ENCODE data around the gene SCG3. TPM values are rescaled to one million over a fixed set of nuclear protein-coding genes. Genes with fewer than 3 reads are reported as not detected.

The SCG3 gene
- total RNA-seq, 1 donor from 2014 or later = not detected

- peaks cover 49% of the 10 kb centered on the region for H3K27me3 Mint-ChIP-seq (ENCODE audit: low read depth)
- H3K4me3 Mint-ChIP-seq (ENCODE audit: unreplicated experiment) = no peak overlapping the region
- H3K27ac Mint-ChIP-seq (ENCODE audit: unreplicated experiment) = no peak overlapping the region
- DNase-seq (ENCODE audit: low spot score) = no peak
- no peaks in the 10 kb centered on the region for H3K4me1 Mint-ChIP-seq (ENCODE audit: low read depth)
- H3K9me3 Mint-ChIP-seq (ENCODE audit: low read depth) = no peaks in the 10 kb centered on the region
- H3K36me3 Mint-ChIP-seq (ENCODE audit: low read depth) = no peaks in the 10 kb centered on the region
- TF ChIP-seq, protein P1, sequence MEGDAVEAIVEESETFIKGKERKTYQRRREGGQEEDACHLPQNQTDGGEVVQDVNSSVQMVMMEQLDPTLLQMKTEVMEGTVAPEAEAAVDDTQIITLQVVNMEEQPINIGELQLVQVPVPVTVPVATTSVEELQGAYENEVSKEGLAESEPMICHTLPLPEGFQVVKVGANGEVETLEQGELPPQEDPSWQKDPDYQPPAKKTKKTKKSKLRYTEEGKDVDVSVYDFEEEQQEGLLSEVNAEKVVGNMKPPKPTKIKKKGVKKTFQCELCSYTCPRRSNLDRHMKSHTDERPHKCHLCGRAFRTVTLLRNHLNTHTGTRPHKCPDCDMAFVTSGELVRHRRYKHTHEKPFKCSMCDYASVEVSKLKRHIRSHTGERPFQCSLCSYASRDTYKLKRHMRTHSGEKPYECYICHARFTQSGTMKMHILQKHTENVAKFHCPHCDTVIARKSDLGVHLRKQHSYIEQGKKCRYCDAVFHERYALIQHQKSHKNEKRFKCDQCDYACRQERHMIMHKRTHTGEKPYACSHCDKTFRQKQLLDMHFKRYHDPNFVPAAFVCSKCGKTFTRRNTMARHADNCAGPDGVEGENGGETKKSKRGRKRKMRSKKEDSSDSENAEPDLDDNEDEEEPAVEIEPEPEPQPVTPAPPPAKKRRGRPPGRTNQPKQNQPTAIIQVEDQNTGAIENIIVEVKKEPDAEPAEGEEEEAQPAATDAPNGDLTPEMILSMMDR (IDR thresholded peaks at IDR 0.05) = no peak
These were observed 13.8 kb upstream of the SCG3 start for GRCh38 chr15:51667478-51667877.

DNA sequence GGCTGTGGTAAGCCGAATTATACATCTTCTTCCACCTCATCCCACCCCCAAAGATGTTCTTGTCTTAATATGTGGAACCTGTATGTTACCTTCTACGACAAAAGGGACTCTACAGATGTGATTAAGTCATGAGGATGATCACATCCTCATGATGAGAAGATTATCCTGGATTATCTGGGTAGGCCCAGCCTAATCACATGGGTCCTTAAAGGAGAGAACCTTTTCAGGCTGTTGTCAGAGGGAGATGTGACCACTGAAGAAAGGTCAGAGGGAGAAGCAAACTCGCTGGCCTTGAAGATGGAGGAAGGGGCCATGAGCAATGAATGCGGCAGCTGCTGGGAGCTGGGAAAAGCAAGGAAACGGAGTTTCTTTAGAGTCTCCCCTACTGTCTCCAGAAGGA lies 12.9 kb upstream of the SCG3 start:
- H3K27ac Mint-ChIP-seq (ENCODE audit: unreplicated experiment) = no peak overlapping the region
- peaks cover 50% of the 10 kb centered on the region for H3K27me3 Mint-ChIP-seq (ENCODE audit: low read depth)
- TF ChIP-seq, protein P1 (IDR thresholded peaks at IDR 0.05) = no peak
- no peak for DNase-seq (ENCODE audit: low spot score)
- no peak overlapping the region for H3K4me3 Mint-ChIP-seq (ENCODE audit: unreplicated experiment)
- no peaks in the 10 kb centered on the region for H3K4me1 Mint-ChIP-seq (ENCODE audit: low read depth)
- H3K36me3 Mint-ChIP-seq (ENCODE audit: low read depth) = no peaks in the 10 kb centered on the region
- H3K9me3 Mint-ChIP-seq (ENCODE audit: low read depth) = no peaks in the 10 kb centered on the region

DNA sequence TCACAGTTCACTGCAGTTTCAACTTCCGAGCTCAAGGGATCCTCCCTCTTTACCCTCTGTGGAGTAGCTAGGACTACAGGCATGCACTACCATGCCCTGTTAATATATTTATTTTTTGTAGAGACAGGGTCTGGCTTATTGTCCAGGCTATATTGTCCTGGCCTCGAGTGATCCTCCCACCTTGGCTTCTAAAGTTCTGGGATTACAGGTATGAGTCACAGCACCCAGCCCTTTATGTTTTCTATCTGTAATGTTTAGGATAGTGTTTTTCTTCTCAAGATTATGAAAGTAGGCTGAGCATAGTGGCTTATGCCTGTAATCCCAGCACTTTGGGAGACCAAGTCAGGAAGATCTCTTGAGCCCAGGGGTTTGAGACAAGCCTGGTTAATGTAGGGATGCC lies 11.9 kb upstream of the SCG3 start:
- H3K36me3 Mint-ChIP-seq (ENCODE audit: low read depth) = no peaks in the 10 kb centered on the region
- no peaks in the 10 kb centered on the region for H3K4me1 Mint-ChIP-seq (ENCODE audit: low read depth)
- no peak for DNase-seq (ENCODE audit: low spot score)
- TF ChIP-seq, protein P1 (IDR thresholded peaks at IDR 0.05) = no peak
- no peak overlapping the region for H3K4me3 Mint-ChIP-seq (ENCODE audit: unreplicated experiment)
- peaks cover 52% of the 10 kb centered on the region for H3K27me3 Mint-ChIP-seq (ENCODE audit: low read depth)
- H3K9me3 Mint-ChIP-seq (ENCODE audit: low read depth) = no peaks in the 10 kb centered on the region
- H3K27ac Mint-ChIP-seq (ENCODE audit: unreplicated experiment) = no peak overlapping the region

DNA sequence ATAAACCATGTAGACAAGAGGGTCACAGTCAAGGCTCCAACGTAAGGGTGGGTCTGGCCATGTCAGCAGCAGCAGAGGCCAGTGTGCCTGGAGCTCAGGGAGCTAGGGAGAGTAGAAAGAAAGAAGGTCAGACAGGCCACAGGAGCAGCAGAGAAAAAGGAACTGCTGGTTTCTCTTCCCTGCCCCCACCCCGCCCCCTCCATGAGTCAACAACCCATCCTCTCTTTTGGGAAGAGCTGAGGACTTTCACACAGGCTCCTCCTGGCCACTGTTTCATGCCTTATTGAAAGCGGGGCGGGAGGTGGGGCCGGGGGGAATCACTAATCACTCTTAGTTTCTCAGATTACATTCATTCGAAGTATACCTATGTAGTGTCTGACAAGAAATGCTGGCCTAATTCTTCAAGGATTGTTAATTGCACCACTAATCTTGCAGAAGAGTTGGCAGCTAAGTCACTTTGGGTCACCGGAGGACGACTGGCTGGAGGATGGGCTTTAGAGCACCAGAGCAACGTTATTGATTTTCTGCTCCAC lies 9.1 kb upstream of the SCG3 start:
- Mint-ChIP-seq H3K4me1 (ENCODE audit: low read depth) (no peaks in the 10 kb centered on the region), H3K4me3 (ENCODE audit: unreplicated experiment) (no peak overlapping the region), H3K27ac (ENCODE audit: unreplicated experiment) (no peak overlapping the region), H3K36me3 (ENCODE audit: low read depth) (no peaks in the 10 kb centered on the region), H3K9me3 (ENCODE audit: low read depth) (no peaks in the 10 kb centered on the region), H3K27me3 (ENCODE audit: low read depth) (peaks cover 45% of the 10 kb centered on the region)
- DNase-seq (ENCODE audit: low spot score) = no peak
- TF ChIP-seq, protein P1 (IDR thresholded peaks at IDR 0.05) = no peak

GRCh38 chr15:51672913-51673857 lies 8.1 kb upstream of the SCG3 start:
- peaks cover 43% of the 10 kb centered on the region for H3K27me3 Mint-ChIP-seq (ENCODE audit: low read depth)
- H3K27ac Mint-ChIP-seq (ENCODE audit: unreplicated experiment) = no peak overlapping the region
- H3K4me1 Mint-ChIP-seq (ENCODE audit: low read depth) = no peaks in the 10 kb centered on the region
- H3K36me3 Mint-ChIP-seq (ENCODE audit: low read depth) = no peaks in the 10 kb centered on the region
- TF ChIP-seq, protein P1 (IDR thresholded peaks at IDR 0.05) = no peak
- DNase-seq (ENCODE audit: low spot score) = no peak
- H3K4me3 Mint-ChIP-seq (ENCODE audit: unreplicated experiment) = no peak overlapping the region
- no peaks in the 10 kb centered on the region for H3K9me3 Mint-ChIP-seq (ENCODE audit: low read depth)
